Astrocyte of the spinal cord (primary cell): Measurements from ENCODE around the gene HOXA4.
A peak's percentile ranks its signal among the peaks of the same experiment; 100 is the strongest.

Experiments used
- DNase-seq: peaks from one replicate; pipeline ENCODE4 v3.0.0; 2011; ENCODE audit warnings: low read depth, low spot score
- H3K4me3 ChIP-seq: 2 replicates; pipeline ENCODE4 v1.5.1; 2011; ENCODE audit warnings: low read depth, mild to moderate bottlenecking, low read length, moderate library complexity
- in situ Hi-C: cut with HindIII; loops from 2 replicates; pipeline ENCODE4 v1.10.0; 2017; ENCODE audit warnings: low sequenced_read_pairs
- TF ChIP-seq, protein P1 (sequence below): IDR thresholded peaks from 2 replicates; pipeline ENCODE4 v1.5.1; 2012; ENCODE audit warnings: low read depth, mild to moderate bottlenecking, low read length, inconsistent platforms

Gene HOXA4

GRCh38 chr7:27095897-27096767 lies 34.4 kb downstream of the HOXA4 start, which contains the start of gene HOXA1:
Gene HOXA1, minus strand, starts transcription at chr7:27096000. Its CDS starts 88 bp downstream, at chr7:27095912.
- in situ Hi-C loops: no loop called here
- DNase-seq: peak; percentile 96
- H3K4me3 ChIP-seq: peak within 1 kb of the TSS; percentile 93

DNA sequence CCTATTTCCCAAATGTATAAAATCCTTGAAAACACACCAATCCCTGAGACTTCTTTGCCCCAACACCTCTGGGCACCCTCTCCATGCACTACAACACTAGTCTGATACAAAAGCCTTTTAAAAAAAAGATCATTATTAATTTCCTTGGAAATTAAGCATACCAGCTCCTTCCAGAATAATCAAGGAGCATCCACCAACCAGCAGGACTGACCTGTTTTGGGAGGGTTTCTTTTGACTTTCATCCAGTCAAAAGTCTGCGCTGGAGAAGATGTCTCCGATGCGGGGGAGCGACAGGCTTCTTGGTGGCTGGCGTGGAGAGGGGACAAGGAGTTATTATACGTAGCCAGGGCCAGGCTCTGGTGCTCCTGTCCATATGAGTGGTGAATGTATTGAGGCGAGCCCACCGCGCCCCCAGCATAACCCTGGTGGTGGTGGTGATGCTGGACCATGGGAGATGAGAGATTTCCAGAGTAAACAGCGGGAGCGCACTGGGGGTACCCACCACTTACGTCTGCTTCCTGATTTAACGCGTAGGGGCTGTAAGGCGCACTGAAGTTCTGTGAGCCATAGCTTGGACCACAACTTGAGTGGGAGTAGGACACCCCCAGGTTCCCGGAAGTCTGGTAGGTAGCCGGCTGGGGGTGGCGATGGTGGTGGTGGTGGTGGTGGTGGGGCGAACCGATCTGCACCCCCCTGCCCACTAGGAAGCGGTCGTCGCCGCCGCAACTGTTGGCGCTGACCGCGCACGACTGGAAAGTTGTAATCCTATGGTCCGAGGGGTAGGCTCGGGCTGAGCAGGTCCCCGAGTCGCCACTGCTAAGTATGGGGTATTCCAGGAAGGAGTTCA lies 35.3 kb downstream of the HOXA4 start:
- DNase-seq: peak; percentile 45
- TF ChIP-seq, protein P1, sequence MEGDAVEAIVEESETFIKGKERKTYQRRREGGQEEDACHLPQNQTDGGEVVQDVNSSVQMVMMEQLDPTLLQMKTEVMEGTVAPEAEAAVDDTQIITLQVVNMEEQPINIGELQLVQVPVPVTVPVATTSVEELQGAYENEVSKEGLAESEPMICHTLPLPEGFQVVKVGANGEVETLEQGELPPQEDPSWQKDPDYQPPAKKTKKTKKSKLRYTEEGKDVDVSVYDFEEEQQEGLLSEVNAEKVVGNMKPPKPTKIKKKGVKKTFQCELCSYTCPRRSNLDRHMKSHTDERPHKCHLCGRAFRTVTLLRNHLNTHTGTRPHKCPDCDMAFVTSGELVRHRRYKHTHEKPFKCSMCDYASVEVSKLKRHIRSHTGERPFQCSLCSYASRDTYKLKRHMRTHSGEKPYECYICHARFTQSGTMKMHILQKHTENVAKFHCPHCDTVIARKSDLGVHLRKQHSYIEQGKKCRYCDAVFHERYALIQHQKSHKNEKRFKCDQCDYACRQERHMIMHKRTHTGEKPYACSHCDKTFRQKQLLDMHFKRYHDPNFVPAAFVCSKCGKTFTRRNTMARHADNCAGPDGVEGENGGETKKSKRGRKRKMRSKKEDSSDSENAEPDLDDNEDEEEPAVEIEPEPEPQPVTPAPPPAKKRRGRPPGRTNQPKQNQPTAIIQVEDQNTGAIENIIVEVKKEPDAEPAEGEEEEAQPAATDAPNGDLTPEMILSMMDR: no peak
- in situ Hi-C loops: no loop called here
- peak overlapping the region; percentile 93 for H3K4me3 ChIP-seq

More at GRCh38 chr7:27095897-27096767, 34.4 kb downstream of the HOXA4 start, which contains the start of gene HOXA1:
- TF ChIP-seq, protein P1: no peak

- H3K4me3 ChIP-seq: peak overlapping the region; percentile 93
- in situ Hi-C loops: no loop called here
- DNase-seq: no peak
- TF ChIP-seq, protein P1: no peak
These were observed 36.1 kb downstream of the HOXA4 start for GRCh38 chr7:27094304-27095049.

GRCh38 chr7:27093184-27093895 lies 37.2 kb downstream of the HOXA4 start:
- DNase-seq: no peak
- TF ChIP-seq, protein P1: no peak
- H3K4me3 ChIP-seq: no peak overlapping the region
- in situ Hi-C loops: no loop called here

- TF ChIP-seq, protein P1: no peak
- no peak overlapping the region for H3K4me3 ChIP-seq
- no peak for DNase-seq
- in situ Hi-C loops: no loop called here
These were observed 37.8 kb downstream of the HOXA4 start for GRCh38 chr7:27092819-27093110.
